H9 (cell line): ENCODE data around the gene CMTM8. TPM values are rescaled to one million over a fixed set of nuclear protein-coding genes. Genes with fewer than 3 reads are reported as not detected.

Experiments used
- DNase-seq: peaks from one replicate; pipeline ENCODE4 v3.0.0-alpha.2; 2017
- H2AFZ ChIP-seq: one replicate; pipeline ENCODE4 v1.6.1; 2013; ENCODE audit warnings: mild to moderate bottlenecking, low read length, control low read depth, moderate library complexity
- H2AK5ac ChIP-seq: 2 replicates; pipeline ENCODE4 v1.6.1; 2013; ENCODE audit warnings: low read length, control low read depth, mixed read lengths; ENCODE audit not compliant: insufficient read length
- H2BK120ac ChIP-seq: one replicate; pipeline ENCODE4 v1.6.1; 2013; ENCODE audit warnings: low read depth, mild to moderate bottlenecking, low read length, control low read depth, inconsistent platforms; ENCODE audit not compliant: poor library complexity, severe bottlenecking
- H2BK12ac ChIP-seq: 2 replicates; pipeline ENCODE4 v1.6.1; 2013; ENCODE audit warnings: low read length, control low read depth, mixed read lengths, low read depth; ENCODE audit not compliant: insufficient read length
- H2BK15ac ChIP-seq: 2 replicates; pipeline ENCODE4 v1.6.1; 2013; ENCODE audit warnings: low read depth, low read length, control low read depth
- H2BK20ac ChIP-seq: one replicate; pipeline ENCODE4 v1.6.1; 2013; ENCODE audit warnings: low read depth, mild to moderate bottlenecking, low read length, control low read depth, inconsistent platforms; ENCODE audit not compliant: poor library complexity, severe bottlenecking
- H2BK5ac ChIP-seq: 2 replicates; pipeline ENCODE4 v1.6.1; 2013; ENCODE audit warnings: low read length, control low read depth, mixed read lengths; ENCODE audit not compliant: insufficient read length
- H3K14ac ChIP-seq: 2 replicates; pipeline ENCODE4 v1.6.1; 2013; ENCODE audit warnings: low read length, control low read depth; ENCODE audit not compliant: insufficient read depth
- H3K18ac ChIP-seq: 2 replicates; pipeline ENCODE4 v1.6.1; 2013; ENCODE audit warnings: low read depth, mild to moderate bottlenecking, mixed read lengths, low read length, control low read depth; ENCODE audit not compliant: insufficient read length
- H3K23ac ChIP-seq: 2 replicates; pipeline ENCODE4 v1.6.1; 2013; ENCODE audit warnings: low read length, control low read depth, mixed read lengths, low read depth; ENCODE audit not compliant: insufficient read length
- H3K23me2 ChIP-seq: 2 replicates; pipeline ENCODE4 v1.6.1; 2013; ENCODE audit warnings: low read depth, mild to moderate bottlenecking, mixed read lengths, low read length, control low read depth; ENCODE audit not compliant: insufficient read length, poor library complexity, severe bottlenecking
- H3K27ac ChIP-seq: 2 replicates; pipeline ENCODE4 v1.5.1; 2013; ENCODE audit warnings: low read length, control low read depth, mixed read lengths, low read depth; ENCODE audit not compliant: insufficient read length
- H3K27me3 ChIP-seq: 2 replicates; pipeline ENCODE4 v1.6.1; 2013; ENCODE audit warnings: low read length, control low read depth, inconsistent platforms; ENCODE audit not compliant: insufficient read depth
- H3K4ac ChIP-seq: 2 replicates; pipeline ENCODE4 v1.6.1; 2013; ENCODE audit warnings: low read depth, mild to moderate bottlenecking, control low read depth, inconsistent platforms, low read length, moderate library complexity
- H3K4me1 ChIP-seq: 2 replicates; pipeline ENCODE4 v1.6.1; 2013; ENCODE audit warnings: low read length, control low read depth, inconsistent platforms; ENCODE audit not compliant: insufficient read depth
- H3K4me2 ChIP-seq: 2 replicates; pipeline ENCODE4 v1.6.1; 2013; ENCODE audit warnings: low read length, control low read depth, mixed read lengths; ENCODE audit not compliant: insufficient read length, insufficient read depth
- H3K56ac ChIP-seq: 2 replicates; pipeline ENCODE4 v1.6.1; 2013; ENCODE audit warnings: low read depth, mild to moderate bottlenecking, mixed read lengths, low read length, control low read depth; ENCODE audit not compliant: insufficient read length
- H3K79me1 ChIP-seq: 2 replicates; pipeline ENCODE4 v1.6.1; 2013; ENCODE audit warnings: low read depth, mild to moderate bottlenecking, moderate library complexity, low read length, control low read depth, inconsistent platforms; ENCODE audit not compliant: insufficient read depth, poor library complexity, severe bottlenecking
- H3K79me2 ChIP-seq: 2 replicates; pipeline ENCODE4 v1.6.1; 2013; ENCODE audit warnings: low read length, control low read depth, inconsistent platforms; ENCODE audit not compliant: insufficient read depth
- H3K9ac ChIP-seq: 2 replicates; pipeline ENCODE4 v1.6.1; 2013; ENCODE audit warnings: low read length, control low read depth, mixed read lengths; ENCODE audit not compliant: insufficient read length; ENCODE audit errors: extremely low read depth
- H3K9me3 ChIP-seq: one replicate; pipeline ENCODE4 v1.6.1; 2013; ENCODE audit warnings: low read depth, low read length, inconsistent platforms; ENCODE audit not compliant: control insufficient read depth
- H3T11ph ChIP-seq: one replicate; pipeline ENCODE4 v1.6.1; 2013; ENCODE audit warnings: mild to moderate bottlenecking, low read length, control low read depth, inconsistent platforms
- H4K20me1 ChIP-seq: one replicate; pipeline ENCODE4 v1.6.1; 2013; ENCODE audit not compliant: control insufficient read depth, insufficient read length, insufficient read depth
- H4K5ac ChIP-seq: 2 replicates; pipeline ENCODE4 v1.6.1; 2013; ENCODE audit warnings: low read depth, mild to moderate bottlenecking, mixed read lengths, low read length, control low read depth; ENCODE audit not compliant: insufficient read length
- H4K8ac ChIP-seq: replicated peaks from 2 replicates; pipeline ENCODE4 v1.6.1; 2013; ENCODE audit warnings: low read length, control low read depth, mixed read lengths, low read depth; ENCODE audit not compliant: insufficient read length
- H4K91ac ChIP-seq: 2 replicates; pipeline ENCODE4 v1.6.1; 2013; ENCODE audit warnings: low read depth, mild to moderate bottlenecking, moderate library complexity, mixed read lengths, low read length, control low read depth; ENCODE audit not compliant: insufficient read length
- H3K27ac Mint-ChIP-seq, 3 experiments: 2 replicates in 2 of 3; 3 replicates in 1 of 3; pipeline ENCODE4 v1.8.0; 2020 to 2021; ENCODE audit warnings: mixed read lengths in 3 of 3, mild to moderate bottlenecking in 1 of 3, moderate library complexity in 1 of 3
- H3K27me3 Mint-ChIP-seq: 2 replicates; pipeline ENCODE4 v1.8.0; 2021; ENCODE audit warnings: low read depth, mild to moderate bottlenecking, moderate library complexity, mixed read lengths
- H3K36me3 Mint-ChIP-seq, 3 experiments: 2 replicates in 2 of 3; 3 replicates in 1 of 3; pipeline ENCODE4 v1.8.0; 2020 to 2021; ENCODE audit warnings: low read depth in 3 of 3, mixed read lengths in 3 of 3; ENCODE audit not compliant: insufficient read depth in 1 of 3
- H3K4me1 Mint-ChIP-seq, 2 experiments: 2 replicates each; pipeline ENCODE4 v1.8.0; 2020; ENCODE audit warnings: mixed read lengths in 2 of 2
- H3K4me3 Mint-ChIP-seq, 2 experiments: 2 replicates in 1 of 2; 3 replicates in 1 of 2; pipeline ENCODE4 v1.8.0; 2020 to 2021; ENCODE audit warnings: mild to moderate bottlenecking in 2 of 2, mixed read lengths in 2 of 2, moderate library complexity in 1 of 2
- H3K9me3 Mint-ChIP-seq, 2 experiments: 2 replicates in 1 of 2; 3 replicates in 1 of 2; pipeline ENCODE4 v1.8.0; 2020; ENCODE audit warnings: mild to moderate bottlenecking in 2 of 2, mixed read lengths in 2 of 2, moderate library complexity in 1 of 2
- CTCF ChIP-seq: fragments of 200-600 bp; sonication (generic); conservative IDR thresholded peaks from 3 replicates; pipeline ENCODE4 v1.8.0; 2021; ENCODE audit warnings: antibody characterized with exemption, mild to moderate bottlenecking
- WGBS: extraction: QIAGEN DNeasy Blood & Tissue Kit; methylation state at CpG from one replicate; pipeline ENCODE4 v1.1.7; 2013; ENCODE audit warnings: missing lambda C conversion rate, low lambda C conversion rate, mixed read lengths; ENCODE audit not compliant: insufficient read length; ENCODE audit errors: extremely low coverage; 5-methylcytosine and 5-hydroxymethylcytosine counted together
- total RNA-seq: library from RNA; stranded (reverse); gene quantifications from 2 replicates; pipeline ENCODE4 v1.2.1, GENCODE V29; 2021

Gene CMTM8
- total RNA-seq, 1 experiment from 2014 or later = 4.0 TPM

GRCh38 chr3:32200992-32201758 is 37.3 kb upstream of the CMTM8 start:
- H3K23me2 ChIP-seq = no peaks in the 10 kb centered on the region
- no peaks in the 10 kb centered on the region for H3K27me3 ChIP-seq
- H3K27me3 Mint-ChIP-seq = peaks cover 1% of the 10 kb centered on the region; the same call in 1 of the 2 replicates
- H2BK15ac ChIP-seq = no peak overlapping the region
- H3K56ac ChIP-seq = no peak overlapping the region
- no peak overlapping the region for H2AK5ac ChIP-seq
- H3K9me3 ChIP-seq = no peaks in the 10 kb centered on the region
- H3K9me3 Mint-ChIP-seq = no peaks in the 10 kb centered on the region
- H2AFZ ChIP-seq = no peak overlapping the region
- no peaks in the 10 kb centered on the region for H3K79me1 ChIP-seq
- no peaks in the 10 kb centered on the region for H3K36me3 Mint-ChIP-seq
- H4K5ac ChIP-seq = no peak overlapping the region
- H3K4me2 ChIP-seq = no peak overlapping the region
- no peak overlapping the region for H3K23ac ChIP-seq
- no peak overlapping the region for H2BK20ac ChIP-seq
- H2BK12ac ChIP-seq = no peak overlapping the region
- no peak overlapping the region for H4K91ac ChIP-seq
- no peak for DNase-seq
- no peak overlapping the region for H2BK120ac ChIP-seq
- H3K9ac ChIP-seq = no peak overlapping the region
- H3K4me3 Mint-ChIP-seq = no peak overlapping the region
- no CpG with 5 or more reads among the region's 10 CpGs for WGBS
- H3K79me2 ChIP-seq = no peaks in the 10 kb centered on the region
- H3K14ac ChIP-seq = no peak overlapping the region
- no peak overlapping the region for H3K27ac ChIP-seq
- H2BK5ac ChIP-seq = no peak overlapping the region
- no peak overlapping the region for H3K18ac ChIP-seq
- H3K4me1 ChIP-seq = no peaks in the 10 kb centered on the region
- H3T11ph ChIP-seq = no peak overlapping the region
- H3K4me1 Mint-ChIP-seq = no peaks in the 10 kb centered on the region
- no peak overlapping the region for H4K8ac ChIP-seq
- TF ChIP-seq CTCF = no peak
- no peak overlapping the region for H3K4ac ChIP-seq
- H4K20me1 ChIP-seq = no peaks in the 10 kb centered on the region
- no peak overlapping the region for H3K27ac Mint-ChIP-seq
